IPS DF 4.7 (cell line): ENCODE results near the gene RALGAPA1.
A peak's percentile ranks its signal among the peaks of the same experiment; 100 is the strongest.
"Not testable (repeated sequence)": the region's sequence is repeated elsewhere in the genome, so short reads cannot be mapped to it uniquely, and the experiment has no call there.

Source experiments
- DNase-seq: peaks from one replicate; pipeline ENCODE4 v3.0.0-alpha.2; 2013; ENCODE audit warnings: low spot score; ENCODE audit errors: extremely low read depth

RALGAPA1 gene

DNA sequence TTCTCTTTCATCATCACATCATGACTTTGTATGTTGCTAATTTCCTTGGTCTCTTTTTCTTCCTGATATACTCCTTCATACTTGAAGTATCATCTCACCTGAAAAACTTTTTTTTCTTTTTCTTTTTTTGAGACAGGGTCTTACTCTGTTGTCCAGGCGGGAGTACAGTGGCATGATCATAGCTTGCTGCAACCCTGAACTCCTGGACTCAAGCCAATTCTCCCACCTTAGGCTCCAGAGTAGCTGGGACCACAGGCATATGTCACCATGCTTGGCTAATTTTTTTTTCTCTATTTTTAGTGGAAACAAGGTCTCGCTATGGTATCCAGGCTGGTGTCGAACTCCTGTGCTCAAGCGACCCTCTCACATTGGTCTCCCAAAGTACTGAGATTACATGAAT lies 107.6 kb downstream of the RALGAPA1 start:
- DNase-seq = no peak

GRCh38 chr14:35699791-35700444 lies 109.2 kb downstream of the RALGAPA1 start:
- no peak for DNase-seq

- no peak for DNase-seq
Observed at GRCh38 chr14:35696575-35696974, 112.5 kb downstream of the RALGAPA1 start.

- no peak for DNase-seq
Observed at GRCh38 chr14:35696119-35696518, 113.0 kb downstream of the RALGAPA1 start.

DNA sequence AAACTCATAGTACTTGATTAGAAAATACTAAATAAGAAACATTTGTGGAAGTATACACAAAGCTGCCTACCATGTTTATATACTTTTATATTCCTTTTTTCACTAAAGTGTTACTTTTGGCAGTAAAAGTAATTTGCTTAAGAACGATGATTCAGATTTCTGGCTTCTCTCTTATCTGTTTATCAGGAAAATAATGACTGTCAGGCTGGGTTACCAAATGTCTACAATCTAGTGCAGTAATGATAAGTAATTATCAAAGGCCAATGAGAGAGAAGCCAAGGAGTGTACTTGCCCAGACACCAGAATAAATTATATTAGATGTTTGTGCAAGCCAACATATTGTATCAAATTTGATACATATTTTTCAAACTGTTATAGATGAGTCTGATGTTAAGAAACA lies 113.4 kb downstream of the RALGAPA1 start:
- no peak for DNase-seq

DNA sequence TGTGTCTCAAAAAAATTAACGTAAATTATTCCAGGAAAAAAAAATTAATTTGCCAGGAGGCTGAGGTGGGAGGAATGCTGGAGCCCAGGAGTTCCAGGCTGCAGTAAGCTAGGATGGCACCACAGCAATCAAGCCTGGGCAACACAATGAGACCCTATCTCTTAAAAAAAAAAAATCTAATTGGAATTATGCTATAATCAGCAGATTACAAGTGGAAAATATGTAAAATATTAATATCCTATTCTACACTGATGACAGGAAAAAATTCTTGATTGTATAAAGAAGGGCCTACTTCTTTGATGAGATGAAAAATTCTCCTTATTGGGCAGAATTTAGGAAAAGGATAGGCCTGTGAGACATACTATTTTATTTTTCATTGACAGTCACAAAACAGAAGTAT lies 114.0 kb downstream of the RALGAPA1 start:
- DNase-seq = no peak

- no peak for DNase-seq
Observed at GRCh38 chr14:35689000-35689460, 120.1 kb downstream of the RALGAPA1 start.

DNA sequence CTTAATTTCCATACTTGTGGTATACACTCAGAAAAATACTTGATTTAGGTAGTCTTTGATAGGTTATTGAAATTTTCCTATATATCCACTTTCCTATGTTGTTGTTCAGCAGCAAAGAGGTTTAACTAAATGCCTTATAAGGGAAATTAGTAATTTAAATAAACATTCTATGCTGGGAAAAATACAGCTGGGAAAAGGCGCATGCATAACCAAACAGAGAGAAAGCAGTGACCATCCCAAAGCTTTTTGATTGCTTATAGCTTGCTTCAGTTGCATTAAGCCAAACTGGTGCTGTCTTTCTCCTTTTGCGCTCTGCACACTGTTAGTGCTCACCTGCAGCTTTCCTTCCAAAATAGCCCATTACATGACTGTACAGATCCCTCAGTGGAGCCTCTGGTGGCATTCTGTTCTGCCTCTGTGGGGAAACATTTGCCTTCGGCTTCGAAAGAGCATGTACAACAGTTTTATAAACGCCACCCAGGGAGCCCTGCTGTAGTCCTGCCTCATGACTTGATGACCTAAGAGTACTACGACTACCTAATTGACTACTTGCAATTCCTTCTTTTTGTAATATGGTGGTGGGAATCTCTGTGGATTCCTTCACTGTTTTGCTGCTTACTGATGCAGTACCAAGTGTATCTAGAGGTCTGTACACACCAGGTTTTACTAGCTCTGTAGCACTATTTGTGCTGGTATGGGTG lies 120.8 kb downstream of the RALGAPA1 start:
- DNase-seq = no peak

- DNase-seq = peak; percentile 5
Observed at GRCh38 chr14:35687335-35687939, 121.7 kb downstream of the RALGAPA1 start.

DNA sequence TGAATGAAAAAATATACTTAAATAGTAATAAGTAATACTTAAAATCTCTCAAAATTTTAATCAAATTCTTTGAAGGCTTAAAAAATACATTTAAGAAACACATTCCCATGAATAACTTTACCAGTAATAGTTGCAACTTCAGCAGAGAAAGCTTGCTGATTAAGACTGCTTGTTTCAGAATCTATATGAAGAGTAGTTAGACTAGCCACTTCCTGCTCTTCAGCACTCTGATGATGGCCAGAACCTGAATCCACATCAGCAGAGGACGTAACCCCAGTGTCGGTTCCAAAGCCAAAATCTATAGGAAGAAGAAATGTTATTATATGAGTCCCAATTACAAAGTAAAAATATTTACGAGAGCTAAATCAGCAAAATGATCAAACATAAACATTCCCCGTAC lies 125.4 kb downstream of the RALGAPA1 start:
- DNase-seq = not testable (repeated sequence)

DNA sequence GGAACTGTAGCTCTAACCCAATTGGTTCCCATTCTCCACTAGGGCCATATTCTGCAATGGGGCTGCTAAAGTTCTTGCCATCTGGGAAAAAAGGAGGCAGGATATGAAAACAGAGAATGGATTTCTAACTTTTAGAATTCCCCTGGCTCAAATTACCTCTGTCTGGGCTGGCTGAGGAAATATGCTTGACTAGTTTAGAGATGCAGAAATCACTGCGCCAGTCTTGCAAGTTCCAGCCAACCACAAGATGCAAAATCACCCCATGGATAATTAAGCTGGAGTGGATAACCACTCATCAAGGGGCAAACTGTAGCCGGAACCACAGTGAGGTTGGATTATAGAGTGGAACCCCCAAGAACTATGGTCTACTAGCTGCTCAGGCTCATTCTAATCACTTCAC lies 126.3 kb downstream of the RALGAPA1 start:
- DNase-seq = no peak

- DNase-seq = no peak
Observed at GRCh38 chr14:35678403-35679028, 130.6 kb downstream of the RALGAPA1 start.

GRCh38 chr14:35669782-35670181 lies 139.3 kb downstream of the RALGAPA1 start:
- DNase-seq = no peak

GRCh38 chr14:35666429-35667043 lies 142.6 kb downstream of the RALGAPA1 start:
- DNase-seq = no peak

GRCh38 chr14:35661875-35662274 lies 147.2 kb downstream of the RALGAPA1 start:
- no peak for DNase-seq

DNA sequence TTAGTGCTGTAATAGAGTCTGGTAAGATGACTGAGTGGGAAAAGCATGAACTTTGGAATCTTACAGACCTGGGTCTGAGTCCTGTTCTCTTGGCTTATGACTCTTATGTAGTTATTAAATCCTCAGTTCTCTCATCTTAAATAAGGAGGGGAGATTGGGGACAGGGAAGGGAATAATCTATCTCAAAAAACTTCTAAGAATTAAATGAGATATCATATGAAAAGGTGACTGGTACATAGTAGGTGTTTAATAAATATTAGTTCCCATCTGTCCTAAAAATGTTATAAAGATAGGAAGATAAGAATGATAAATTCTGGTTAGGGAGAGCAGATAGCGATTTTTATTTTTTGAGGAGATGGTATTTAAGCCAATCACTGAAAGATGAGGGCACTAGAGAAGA lies 156.1 kb downstream of the RALGAPA1 start:
- DNase-seq = no peak

DNA sequence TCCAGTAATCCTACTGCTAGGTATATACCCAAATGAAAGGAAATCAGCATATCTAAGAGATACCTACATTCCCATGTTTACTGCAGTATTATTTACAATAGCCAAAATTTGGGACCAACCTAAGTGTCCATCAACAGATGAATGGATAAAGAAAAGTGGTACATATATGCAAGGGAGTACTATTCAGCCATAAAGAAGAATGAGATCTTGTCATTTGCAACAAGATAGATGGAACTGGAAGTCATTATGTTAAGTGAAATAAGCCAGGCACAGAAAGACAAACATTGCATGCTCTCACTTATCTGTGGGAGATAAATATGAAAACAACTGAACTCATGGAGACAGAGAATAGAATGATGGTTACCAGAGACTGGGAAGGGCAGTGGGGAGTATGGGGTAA lies 165.6 kb downstream of the RALGAPA1 start:
- no peak for DNase-seq

GRCh38 chr14:35637851-35638250 lies 171.2 kb downstream of the RALGAPA1 start:
- DNase-seq = no peak

DNA sequence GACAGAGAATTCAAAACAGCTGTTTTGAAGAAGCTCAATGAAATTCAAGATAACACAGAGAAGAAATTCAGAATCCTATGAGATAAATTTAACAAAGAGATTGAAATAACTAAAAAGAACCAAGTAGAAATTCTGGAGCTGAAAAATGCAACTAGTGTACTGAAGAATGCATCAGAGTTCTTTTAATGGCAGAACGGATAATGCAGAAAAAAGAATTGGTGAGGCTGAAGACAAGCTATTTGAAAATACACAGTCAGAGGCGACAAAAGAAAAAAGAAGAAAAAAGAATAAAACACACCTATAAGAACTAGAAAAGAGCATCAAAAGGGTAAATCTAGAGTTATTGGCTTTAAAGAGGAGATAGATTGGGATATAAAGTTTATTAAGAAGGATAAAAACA lies 171.8 kb downstream of the RALGAPA1 start:
- DNase-seq = no peak

DNA sequence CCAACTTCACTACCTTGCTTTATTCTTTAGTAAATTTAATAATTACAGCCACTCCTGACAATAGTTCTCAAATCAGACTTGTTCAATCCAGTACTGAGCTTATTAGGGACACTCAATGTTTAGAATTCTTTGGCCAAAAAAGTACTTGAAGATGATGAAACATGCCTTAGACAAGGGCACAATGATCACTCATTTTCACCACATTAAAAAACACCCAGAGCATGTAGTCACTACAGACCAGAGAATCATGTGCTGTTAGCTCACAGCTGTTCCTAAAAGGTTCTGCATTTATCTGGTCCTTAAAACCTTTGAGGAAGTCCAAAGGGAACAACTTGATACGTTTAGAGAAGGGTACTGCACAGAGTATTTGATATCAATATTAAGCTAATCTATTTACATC lies 176.4 kb downstream of the RALGAPA1 start:
- DNase-seq = no peak

GRCh38 chr14:35632271-35632670 lies 176.8 kb downstream of the RALGAPA1 start:
- no peak for DNase-seq
